A549 treated with Hydrocortisone at 1 μM for 4 hours (cell line): ENCODE results near the gene CLPTM1. TPM values are rescaled to one million over a fixed set of nuclear protein-coding genes. Genes with fewer than 3 reads are reported as not detected.

ENCODE experiments used
- total RNA-seq: library from RNA; stranded (reverse); fragments of 200-300 nt; extraction: Qiagen RNA extraction; gene quantifications from 5 replicates; pipeline ENCODE4 v1.2.3, GENCODE V29; 2022

Gene CLPTM1, protein sequence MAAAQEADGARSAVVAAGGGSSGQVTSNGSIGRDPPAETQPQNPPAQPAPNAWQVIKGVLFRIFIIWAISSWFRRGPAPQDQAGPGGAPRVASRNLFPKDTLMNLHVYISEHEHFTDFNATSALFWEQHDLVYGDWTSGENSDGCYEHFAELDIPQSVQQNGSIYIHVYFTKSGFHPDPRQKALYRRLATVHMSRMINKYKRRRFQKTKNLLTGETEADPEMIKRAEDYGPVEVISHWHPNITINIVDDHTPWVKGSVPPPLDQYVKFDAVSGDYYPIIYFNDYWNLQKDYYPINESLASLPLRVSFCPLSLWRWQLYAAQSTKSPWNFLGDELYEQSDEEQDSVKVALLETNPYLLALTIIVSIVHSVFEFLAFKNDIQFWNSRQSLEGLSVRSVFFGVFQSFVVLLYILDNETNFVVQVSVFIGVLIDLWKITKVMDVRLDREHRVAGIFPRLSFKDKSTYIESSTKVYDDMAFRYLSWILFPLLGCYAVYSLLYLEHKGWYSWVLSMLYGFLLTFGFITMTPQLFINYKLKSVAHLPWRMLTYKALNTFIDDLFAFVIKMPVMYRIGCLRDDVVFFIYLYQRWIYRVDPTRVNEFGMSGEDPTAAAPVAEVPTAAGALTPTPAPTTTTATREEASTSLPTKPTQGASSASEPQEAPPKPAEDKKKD
- 151 to 173 TPM (median 167 TPM) in 5 replicates for total RNA-seq

DNA sequence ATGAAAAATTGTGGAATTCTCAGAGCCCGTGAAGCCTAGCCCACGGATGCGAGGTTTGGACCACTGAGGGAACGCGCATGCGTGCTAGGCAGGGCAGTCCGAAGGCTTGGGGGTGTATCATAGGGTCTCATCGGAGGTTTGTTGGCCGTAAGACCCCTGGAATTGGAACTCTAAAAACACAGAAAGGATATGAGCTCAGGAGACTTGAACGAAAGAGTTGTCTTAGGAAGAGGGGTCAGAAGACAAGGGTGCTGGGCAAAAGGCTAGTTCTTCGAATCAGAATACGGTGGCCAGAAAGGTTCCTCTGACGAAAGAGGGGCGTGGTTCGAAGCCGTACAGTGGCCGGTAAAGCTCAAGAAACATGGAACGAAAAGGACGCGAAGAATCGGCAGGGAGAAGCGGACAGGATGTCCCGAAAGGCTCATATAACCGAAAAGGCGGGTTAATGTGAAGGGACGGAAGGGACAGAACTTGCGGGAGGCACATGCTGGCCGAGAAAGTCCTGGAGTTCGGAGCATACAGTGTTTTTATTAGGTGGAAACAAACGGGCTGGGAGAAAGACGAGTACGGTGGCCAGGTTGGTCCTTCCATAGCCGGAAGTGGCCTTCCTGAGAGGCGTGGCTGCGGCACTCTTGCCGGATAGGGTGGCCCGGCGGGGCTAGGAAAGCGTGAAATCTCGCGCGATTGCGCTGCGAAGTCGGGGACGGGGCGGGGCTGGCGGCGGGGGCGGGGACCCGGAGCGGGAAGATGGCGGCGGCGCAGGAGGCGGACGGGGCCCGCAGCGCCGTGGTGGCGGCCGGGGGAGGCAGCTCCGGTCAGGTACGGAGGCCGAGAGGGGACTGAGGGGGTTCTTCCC, at the start of gene CLPTM1:
CLPTM1 (plus strand) TSS at position 732 of the 856 bp plus-strand sequence; CDS start at position 748, 16 bp downstream.

DNA sequence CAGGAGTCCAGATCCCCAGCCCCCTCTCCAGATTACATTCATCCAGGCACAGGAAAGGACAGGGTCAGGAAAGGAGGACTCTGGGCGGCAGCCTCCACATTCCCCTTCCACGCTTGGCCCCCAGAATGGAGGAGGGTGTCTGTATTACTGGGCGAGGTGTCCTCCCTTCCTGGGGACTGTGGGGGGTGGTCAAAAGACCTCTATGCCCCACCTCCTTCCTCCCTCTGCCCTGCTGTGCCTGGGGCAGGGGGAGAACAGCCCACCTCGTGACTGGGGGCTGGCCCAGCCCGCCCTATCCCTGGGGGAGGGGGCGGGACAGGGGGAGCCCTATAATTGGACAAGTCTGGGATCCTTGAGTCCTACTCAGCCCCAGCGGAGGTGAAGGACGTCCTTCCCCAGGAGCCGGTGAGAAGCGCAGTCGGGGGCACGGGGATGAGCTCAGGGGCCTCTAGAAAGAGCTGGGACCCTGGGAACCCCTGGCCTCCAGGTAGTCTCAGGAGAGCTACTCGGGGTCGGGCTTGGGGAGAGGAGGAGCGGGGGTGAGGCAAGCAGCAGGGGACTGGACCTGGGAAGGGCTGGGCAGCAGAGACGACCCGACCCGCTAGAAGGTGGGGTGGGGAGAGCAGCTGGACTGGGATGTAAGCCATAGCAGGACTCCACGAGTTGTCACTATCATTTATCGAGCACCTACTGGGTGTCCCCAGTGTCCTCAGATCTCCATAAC, 49.6 kb upstream of the CLPTM1 start, which contains the start of gene APOE:
APOE (plus strand) TSS at position 360 of the 724 bp plus-strand sequence. CDS start 829 bp downstream, outside the sequence.

DNA sequence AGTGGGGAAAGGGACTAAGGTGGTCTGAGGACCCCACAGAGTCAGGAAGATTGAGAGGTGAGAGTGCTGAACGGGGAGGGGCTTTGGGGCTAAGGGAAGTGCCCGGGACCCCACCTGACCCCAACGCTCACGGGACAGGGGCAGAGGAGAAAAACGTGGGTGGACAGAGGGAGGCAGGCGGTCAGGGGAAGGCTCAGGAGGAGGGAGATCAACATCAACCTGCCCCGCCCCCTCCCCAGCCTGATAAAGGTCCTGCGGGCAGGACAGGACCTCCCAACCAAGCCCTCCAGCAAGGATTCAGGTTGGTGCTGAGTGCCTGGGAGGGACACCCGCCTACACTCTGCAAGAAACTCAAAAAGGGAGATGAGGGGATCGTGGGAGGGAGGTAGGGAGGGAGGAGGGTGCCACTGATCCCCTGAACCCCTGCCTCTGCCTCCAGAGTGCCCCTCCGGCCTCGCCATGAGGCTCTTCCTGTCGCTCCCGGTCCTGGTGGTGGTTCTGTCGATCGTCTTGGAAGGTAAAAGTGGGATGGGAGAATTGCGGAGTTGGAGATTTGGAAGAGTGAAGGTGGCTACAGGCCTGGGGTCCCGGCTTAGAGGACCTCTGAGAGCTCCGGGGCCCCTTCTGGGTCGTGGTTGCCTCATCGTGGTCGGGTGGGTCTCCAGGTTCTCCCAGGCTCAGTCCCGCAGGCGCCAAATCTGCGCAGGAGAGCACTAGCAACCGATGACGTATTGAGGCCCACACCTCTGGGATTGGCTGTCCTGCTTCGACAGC, 40.6 kb upstream of the CLPTM1 start, which contains the start of gene APOC1:
APOC1 (plus strand) TSS at position 176 of the 774 bp plus-strand sequence; CDS start at position 460, 284 bp downstream.

DNA sequence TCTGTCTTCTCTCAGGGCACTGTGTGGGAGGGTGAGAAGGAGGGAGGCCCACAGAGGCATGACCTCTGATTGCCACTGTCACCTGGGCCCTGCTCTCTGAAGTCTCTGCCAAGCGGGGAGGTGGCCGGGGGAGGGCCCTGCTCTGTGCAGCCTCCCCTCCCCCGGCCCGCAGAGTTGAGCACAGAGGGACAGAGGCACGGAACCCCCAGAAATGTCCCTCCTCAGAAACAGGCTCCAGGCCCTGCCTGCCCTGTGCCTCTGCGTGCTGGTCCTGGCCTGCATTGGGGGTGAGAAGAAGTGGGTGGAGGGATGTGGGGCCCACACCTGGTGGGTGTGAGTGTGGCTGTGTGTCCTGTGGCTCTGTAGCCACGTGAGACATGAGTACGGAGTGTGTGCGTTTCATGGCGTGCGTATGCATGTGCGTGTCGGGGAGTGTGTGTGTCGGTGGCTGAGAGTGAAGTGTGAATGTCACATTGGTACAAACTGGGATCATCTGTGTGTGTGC, 13.1 kb upstream of the CLPTM1 start, which contains the start of gene APOC4:
APOC4 (plus strand) TSS at position 171 of the 505 bp plus-strand sequence; CDS start at position 212, 41 bp downstream.

DNA sequence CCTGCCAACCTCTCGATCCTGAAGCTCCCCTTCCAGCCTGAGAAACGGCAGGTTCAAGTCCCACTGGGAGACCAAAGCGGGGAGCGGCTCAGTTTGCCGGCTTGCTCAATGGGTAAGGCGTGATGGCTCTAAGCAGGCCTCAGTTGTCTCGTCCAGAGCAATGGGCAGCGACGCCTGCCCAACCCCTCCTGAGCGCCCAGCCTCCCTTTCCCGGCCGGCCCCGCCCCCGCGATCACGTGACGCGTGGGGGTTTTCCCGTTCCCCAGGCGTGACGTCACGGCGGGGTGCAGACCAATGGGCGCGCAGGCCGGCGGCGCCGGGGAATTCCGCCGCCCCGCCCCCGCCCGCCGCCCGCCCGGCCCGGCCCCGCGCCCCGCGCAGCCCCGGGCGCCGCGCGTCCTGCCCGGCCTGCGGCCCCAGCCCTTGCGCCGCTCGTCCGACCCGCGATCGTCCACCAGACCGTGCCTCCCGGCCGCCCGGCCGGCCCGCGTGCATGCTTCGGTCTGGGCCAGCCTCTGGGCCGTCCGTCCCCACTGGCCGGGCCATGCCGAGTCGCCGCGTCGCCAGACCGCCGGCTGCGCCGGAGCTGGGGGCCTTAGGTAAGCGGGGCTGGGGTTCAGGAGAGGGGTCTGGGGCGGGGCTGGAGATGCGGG, 46.0 kb downstream of the CLPTM1 start, which contains the start of gene RELB:
RELB (plus strand) TSS at position 378 of the 653 bp plus-strand sequence; CDS start at position 494, 116 bp downstream.

DNA sequence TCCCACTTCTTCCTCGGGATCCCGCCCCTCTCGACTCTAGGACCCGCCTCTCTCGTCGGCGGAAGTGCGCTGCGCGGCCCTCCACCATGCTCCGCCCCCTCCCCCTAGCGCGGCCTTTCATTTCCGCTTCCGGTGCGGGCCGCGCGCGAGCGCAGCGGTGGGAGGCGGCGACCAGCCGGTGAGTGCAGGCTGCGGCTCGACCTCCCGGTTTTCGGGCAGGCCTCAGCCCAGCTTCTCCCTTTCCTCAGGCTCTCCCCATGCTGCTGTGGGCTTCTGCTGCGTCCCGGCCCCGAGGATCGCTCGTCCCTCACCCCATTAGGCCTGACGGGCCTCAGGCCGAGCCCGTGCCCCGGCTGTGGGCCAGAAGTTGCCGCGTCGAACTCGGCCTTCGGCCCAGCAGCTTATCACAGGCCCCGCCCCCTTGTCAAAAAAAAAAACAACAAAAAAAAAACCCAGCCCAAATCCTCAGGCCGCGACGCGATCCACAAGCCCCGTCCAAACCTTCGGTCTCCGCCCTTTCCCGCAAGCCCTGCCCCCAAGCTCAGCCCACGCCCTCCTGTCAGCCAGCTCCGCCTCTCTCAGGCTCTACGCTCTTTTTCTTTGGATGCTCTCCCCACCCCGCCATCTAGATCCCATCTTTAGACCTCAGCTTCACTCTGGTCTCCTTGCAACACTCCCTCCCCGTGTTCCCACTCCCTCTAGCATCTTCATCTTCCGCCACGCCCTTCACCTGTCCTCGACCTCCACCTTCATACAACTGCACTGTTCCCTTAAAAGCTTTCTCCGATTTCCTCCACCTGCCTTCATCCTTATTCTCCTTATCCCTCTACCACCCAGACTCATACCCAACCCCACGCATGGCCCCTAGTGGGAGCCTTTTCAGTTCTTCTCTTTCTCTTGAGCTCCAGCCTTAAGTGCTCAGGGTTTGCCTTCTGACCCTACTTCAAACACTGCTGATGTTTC, 84.0 kb downstream of the CLPTM1 start, which contains the start of gene CLASRP:
CLASRP (plus strand) TSS at position 115 of the 963 bp plus-strand sequence. CDS start 1,168 bp downstream, outside the sequence.

Other genes with a start within 250 kb of the CLPTM1 start
- gene BCL3, start 206.7 kb upstream of the CLPTM1 start, total RNA-seq: 36.7 to 63.9 TPM (median 55.2 TPM) in 5 replicates
- not detected in 5 replicates for gene CBLC, start 177.5 kb upstream of the CLPTM1 start, total RNA-seq
- gene BCAM, start 146.3 kb upstream of the CLPTM1 start, total RNA-seq: 67.1 to 85.2 TPM (median 79.0 TPM) in 5 replicates
- gene NECTIN2, start 109.1 kb upstream of the CLPTM1 start, total RNA-seq: 69.2 to 81.2 TPM (median 78.2 TPM) in 5 replicates
- 189 to 243 TPM (median 226 TPM) in 5 replicates for gene TOMM40, start 64.1 kb upstream of the CLPTM1 start, total RNA-seq
- gene APOE, start 49.6 kb upstream of the CLPTM1 start, total RNA-seq: 11.7 to 21.1 TPM (median 12.6 TPM) in 5 replicates
- 94.7 to 123 TPM (median 118 TPM) in 5 replicates for gene APOC1, start 40.8 kb upstream of the CLPTM1 start, total RNA-seq
- not detected in 5 replicates for gene APOC4, start 13.1 kb upstream of the CLPTM1 start, total RNA-seq
- gene APOC2, start 9.3 kb upstream of the CLPTM1 start, total RNA-seq: 0.30 TPM in 1 of 5 replicates, not detected in the others
- gene RELB, start 46.1 kb downstream of the CLPTM1 start, total RNA-seq: 21.3 to 43.3 TPM (median 38.2 TPM) in 5 replicates
- gene CLASRP, start 83.7 kb downstream of the CLPTM1 start, total RNA-seq: 55.9 to 67.9 TPM (median 66.7 TPM) in 5 replicates
- 10.4 to 18.7 TPM (median 17.3 TPM) in 5 replicates for gene ZNF296, start 121.1 kb downstream of the CLPTM1 start, total RNA-seq
- gene GEMIN7, start 123.9 kb downstream of the CLPTM1 start, total RNA-seq: 90.8 to 101 TPM (median 95.9 TPM) in 5 replicates
- 32.8 to 43.5 TPM (median 38.7 TPM) in 5 replicates for gene PPP1R37, start 137.8 kb downstream of the CLPTM1 start, total RNA-seq
- gene NKPD1, start 205.6 kb downstream of the CLPTM1 start, total RNA-seq: 0.56 to 0.90 TPM (median 0.77 TPM) in 5 replicates
- gene TRAPPC6A, start 222.9 kb downstream of the CLPTM1 start, total RNA-seq: 37.4 to 50.6 TPM (median 40.1 TPM) in 5 replicates
- gene BLOC1S3, start 223.4 kb downstream of the CLPTM1 start, total RNA-seq: 25.7 to 31.9 TPM (median 29.7 TPM) in 5 replicates